Suprapubic skin (tissue), 4 donors: Measurements from ENCODE around the gene FLNA.

ENCODE experiments used
- CTCF ChIP-seq, 2 donors: fragments of 200-600 bp in 1 of 2; fragments of 450-650 bp in 1 of 2; sonication (generic) in 1 of 2; IDR thresholded peaks; one replicate each; pipeline ENCODE4 v1.5.1; 2016 to 2019; ENCODE audit warnings: antibody characterized with exemption in 2 of 2, mild to moderate bottlenecking in 1 of 2, moderate library complexity in 1 of 2
- EP300 ChIP-seq: sonication (generic); formaldehyde crosslinking; IDR thresholded peaks from one replicate; pipeline ENCODE4 v1.6.1; 2017; ENCODE audit warnings: antibody characterized with exemption
- POLR2A ChIP-seq, 2 donors: fragments of 450-650 bp; IDR thresholded peaks; one replicate each; pipeline ENCODE4 v1.6.1; 2017; ENCODE audit warnings: antibody characterized with exemption in 2 of 2, mild to moderate bottlenecking in 2 of 2, moderate library complexity in 2 of 2
- POLR2AphosphoS5 ChIP-seq, 3 donors: sonication (generic); formaldehyde crosslinking; IDR thresholded peaks; one replicate each; pipeline ENCODE4 v1.6.1; 2017; ENCODE audit warnings: antibody characterized with exemption in 3 of 3

DNA sequence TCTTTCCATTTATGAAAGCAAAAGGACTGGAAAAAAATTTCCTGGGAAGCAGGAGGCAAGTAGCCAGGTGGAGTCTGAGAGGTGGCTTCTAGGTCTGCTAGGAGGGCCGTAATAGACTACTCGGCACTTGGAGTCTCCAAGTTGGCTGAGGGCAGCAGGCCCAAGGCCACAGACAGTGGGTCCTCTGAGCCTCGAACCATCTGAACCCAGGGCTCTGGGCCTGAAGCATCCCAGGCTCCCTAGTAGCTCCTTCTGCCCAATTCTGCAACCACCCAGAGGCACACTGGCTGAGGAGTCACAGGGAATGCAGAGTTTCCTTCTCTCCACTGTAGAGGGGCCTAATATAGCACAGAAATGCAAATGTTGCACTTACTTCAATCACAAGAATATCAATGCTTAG is 59.0 kb downstream of the FLNA start:
- no peak for TF ChIP-seq CTCF (IDR thresholded peaks at IDR 0.05)
- TF ChIP-seq POLR2A (IDR thresholded peaks at IDR 0.05) = no peak
- no peak for TF ChIP-seq POLR2AphosphoS5 (IDR thresholded peaks at IDR 0.05)
- TF ChIP-seq EP300 = no peak
